Gastrocnemius medialis (tissue), 4 donors: ENCODE measurements around the gene LIN28B.

Experiments
- CTCF ChIP-seq, 5 experiments: fragments of 450-650 bp in 3 of 5; fragments of 200-600 bp in 2 of 5; sonication (generic) in 2 of 5; IDR thresholded peaks in 4 of 5; conservative IDR thresholded peaks in 1 of 5; 1 replicate in 4 of 5; 2 replicates in 1 of 5; pipeline ENCODE4 v1.5.1; 2016 to 2019; ENCODE audit warnings: antibody characterized with exemption in 5 of 5, mild to moderate bottlenecking in 3 of 5, moderate library complexity in 3 of 5
- POLR2A ChIP-seq, 2 donors: fragments of 450-650 bp; IDR thresholded peaks; one replicate each; pipeline ENCODE4 v1.6.1; 2017; ENCODE audit warnings: antibody characterized with exemption in 2 of 2, mild to moderate bottlenecking in 2 of 2, moderate library complexity in 2 of 2

- TF ChIP-seq CTCF (IDR thresholded peaks at IDR 0.05 in 4 of 5, conservative IDR thresholded peaks at IDR 0.05 in 1 of 5) (no peak), POLR2A (IDR thresholded peaks at IDR 0.05) (no peak)
Measured at GRCh38 chr6:105034470-105034869, 77.6 kb downstream of the LIN28B start.
